Ramos (cell line): ENCODE results near the gene RANBP3.
"Not testable (repeated sequence)": the region's sequence is repeated elsewhere in the genome, so short reads cannot be mapped to it uniquely, and the experiment has no call there.

Experiments used
- in situ Hi-C: fragments of 300-500 bp; cut with MboI; formaldehyde crosslinking; loops from one replicate; pipeline ENCODE4 v1.14.3; 2022; ENCODE audit warnings: low sequenced_read_pairs; ENCODE audit not compliant: unreplicated experiment

The RANBP3 gene

DNA sequence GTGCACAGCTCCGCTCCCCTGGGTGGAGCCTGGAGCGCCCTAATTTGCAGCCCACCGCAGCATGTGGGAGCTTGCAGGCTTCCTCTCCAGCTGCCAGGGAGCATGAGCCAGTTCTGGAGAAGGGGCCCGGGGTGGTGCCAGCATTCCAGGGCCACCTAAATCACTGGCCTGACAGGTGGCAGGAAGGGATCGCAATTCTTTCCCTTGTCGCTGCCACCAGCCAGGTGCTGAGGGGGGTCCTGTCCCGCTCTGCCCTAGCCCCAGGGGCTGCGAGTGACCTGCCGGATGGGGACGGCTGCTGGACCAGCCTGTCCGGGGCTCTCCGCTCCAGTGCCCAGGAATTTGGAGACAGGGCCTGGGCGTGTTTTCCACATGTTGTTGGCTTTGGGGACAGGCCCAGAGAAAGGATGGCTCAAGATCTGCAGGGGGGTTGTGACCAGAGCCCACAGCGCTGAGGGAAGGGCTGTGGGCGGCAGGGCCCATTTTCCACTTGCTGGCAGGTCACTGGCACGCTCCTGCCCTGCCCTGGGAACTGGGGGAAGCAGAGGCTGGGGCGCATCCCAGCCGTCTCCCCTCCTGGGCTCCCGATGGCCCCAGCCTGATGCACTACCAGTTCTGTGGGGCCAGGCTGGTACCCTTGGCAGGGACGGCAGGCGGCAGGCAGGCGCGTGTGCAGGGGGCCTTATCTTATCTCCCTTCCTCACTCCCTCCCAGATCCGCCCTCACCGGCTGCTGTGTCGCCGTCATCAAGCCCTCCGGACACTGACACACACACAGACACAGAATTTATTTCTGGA lies 83.8 kb downstream of the RANBP3 start:
- in situ Hi-C loops, result loop anchor here (5.0 kb wide), 1 partner anchor 92 kb away; no protein-coding TSS in a partner anchor

DNA sequence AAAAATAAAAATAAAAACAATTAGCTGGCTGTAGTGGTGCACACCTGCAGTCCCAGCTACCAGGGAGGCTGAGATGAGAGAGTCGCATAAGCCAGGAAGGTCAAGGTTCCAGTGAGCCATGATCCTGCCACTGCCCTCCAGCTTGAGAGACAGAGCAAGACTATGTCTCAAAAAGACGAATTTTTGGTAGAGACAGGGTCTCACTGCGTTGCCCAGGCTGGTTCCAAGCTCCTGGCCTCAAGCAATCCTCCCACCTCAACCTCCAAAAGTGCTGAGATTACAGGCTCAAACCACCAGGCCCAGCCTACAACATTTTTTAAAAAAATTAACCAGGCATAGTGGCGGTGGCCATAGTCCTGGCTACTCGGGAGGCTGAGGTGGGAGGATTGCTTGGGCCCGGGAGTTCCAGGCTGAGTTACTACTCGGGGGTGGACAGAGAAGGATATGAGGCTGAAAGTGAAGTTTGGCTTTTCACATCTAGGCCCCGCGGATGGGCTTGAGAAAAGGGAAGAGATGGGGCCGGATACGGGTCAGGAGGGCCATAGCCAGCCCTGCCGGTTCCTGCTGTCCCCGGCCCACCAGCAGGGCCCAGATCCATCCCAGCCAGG lies 84.5 kb downstream of the RANBP3 start:
- in situ Hi-C loops, result loop anchor here (5.0 kb wide), 1 partner anchor 91 kb away; no protein-coding TSS in a partner anchor

DNA sequence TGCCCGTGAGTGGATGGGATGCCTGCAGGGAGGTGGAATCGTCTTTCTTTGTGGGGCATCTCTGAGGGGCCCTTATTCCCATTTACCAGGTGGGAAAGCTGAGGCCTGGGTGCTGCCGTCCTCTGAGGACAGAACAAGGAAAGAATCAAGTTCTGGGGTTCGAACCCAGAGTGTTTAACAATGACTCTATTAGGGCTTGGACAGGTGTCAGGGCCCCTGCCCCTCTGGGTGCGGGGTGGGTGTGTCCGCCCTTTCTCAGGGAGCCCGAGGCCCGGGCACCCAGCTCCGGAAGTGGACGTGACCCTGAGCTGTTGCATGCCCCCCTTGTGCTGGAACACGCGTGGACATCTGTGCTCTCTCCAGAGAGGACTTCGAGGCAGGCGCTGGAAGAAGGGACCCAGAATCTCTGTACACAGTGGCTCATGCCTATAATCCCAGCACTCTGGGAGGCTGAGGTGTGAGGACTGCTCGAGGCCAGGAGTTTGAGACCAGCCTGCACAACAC lies 85.1 kb downstream of the RANBP3 start:
- in situ Hi-C loops, result loop anchor here (5.0 kb wide), 1 partner anchor 91 kb away; no protein-coding TSS in a partner anchor

DNA sequence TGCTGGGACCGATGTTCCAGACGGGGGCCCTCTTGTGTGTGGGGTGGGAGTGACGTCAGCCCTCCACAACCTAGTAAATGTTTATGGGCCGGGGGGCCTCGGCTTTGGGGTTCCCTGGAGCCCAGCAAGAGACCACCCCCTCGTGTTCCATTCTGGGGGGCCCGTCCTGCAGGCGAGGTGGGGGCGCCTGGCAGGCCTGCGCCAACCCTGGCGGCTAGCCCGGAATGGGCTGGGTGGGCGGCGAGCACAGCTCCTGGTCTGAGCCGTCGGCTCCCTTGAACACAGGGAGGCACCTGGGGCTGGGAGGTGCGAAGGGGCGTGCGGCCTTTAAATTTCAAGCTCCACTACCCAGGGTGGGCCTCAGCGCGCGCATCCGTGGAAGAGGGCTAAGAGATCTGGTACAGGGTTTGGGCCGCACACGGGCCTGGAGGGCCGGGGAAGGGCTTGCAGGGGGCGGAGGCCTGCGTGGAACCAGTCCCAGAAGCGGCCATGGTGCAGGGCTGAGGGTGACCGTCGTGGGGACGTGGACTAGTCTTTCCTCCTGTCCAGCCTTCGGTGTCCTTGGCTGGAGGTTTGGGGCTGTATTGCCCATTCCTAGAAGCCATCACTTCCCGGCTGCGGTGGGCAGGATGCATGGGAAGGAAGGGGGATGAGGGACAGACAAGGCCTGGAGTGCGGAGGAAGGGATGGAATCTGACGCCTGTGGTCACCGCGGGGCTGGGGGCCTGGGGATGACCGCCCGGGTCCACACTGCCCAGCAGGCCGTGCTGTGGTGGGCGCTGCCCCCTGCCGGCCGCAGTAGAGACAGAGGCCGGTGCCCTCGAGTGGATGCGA lies 85.8 kb downstream of the RANBP3 start:
- in situ Hi-C loops, result loop anchor here (5.0 kb wide), 1 partner anchor 90 kb away; no protein-coding TSS in a partner anchor

DNA sequence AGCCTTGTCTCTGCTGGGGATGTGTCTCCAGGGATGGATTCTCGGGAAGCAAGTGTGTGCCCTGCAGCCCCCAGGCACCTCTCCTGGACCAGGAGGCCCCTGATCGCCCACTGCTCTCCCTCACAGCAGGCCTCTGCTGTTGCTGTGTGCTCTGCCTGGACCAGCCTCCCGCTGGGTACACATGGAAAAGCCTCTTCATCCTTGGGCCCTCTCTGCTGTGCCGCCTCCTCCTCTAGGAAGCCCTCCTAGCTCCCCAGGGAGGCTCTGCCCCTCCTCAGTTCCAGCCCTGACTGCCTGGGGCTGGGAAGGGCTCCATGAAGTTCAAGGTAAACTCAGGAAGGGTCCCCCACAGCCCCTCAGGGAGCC lies 86.4 kb downstream of the RANBP3 start:
- in situ Hi-C loops, result loop anchor here (5.0 kb wide), 1 partner anchor 89 kb away; no protein-coding TSS in a partner anchor

DNA sequence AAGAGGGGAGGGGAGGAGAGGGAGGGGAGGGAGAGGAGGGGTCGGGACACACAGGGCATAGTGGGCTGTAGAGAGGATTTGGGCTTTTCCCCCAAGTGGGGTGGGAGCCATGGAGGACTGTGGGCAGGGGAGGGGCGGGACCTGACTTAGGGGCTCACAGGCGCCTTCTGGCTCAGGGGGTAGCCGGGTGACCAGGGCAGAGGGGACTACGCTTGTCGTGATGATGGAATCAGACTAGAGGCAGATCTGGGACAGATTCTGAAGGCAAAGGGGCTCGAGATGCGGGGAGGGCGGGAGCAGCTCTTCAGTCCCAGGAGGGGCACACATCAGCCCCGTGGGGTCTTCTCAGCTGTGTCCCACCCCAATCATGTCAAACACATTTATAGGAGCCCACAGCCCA lies 87.8 kb downstream of the RANBP3 start:
- in situ Hi-C loops, result loop anchor here (5.0 kb wide), 1 partner anchor 88 kb away; no protein-coding TSS in a partner anchor

DNA sequence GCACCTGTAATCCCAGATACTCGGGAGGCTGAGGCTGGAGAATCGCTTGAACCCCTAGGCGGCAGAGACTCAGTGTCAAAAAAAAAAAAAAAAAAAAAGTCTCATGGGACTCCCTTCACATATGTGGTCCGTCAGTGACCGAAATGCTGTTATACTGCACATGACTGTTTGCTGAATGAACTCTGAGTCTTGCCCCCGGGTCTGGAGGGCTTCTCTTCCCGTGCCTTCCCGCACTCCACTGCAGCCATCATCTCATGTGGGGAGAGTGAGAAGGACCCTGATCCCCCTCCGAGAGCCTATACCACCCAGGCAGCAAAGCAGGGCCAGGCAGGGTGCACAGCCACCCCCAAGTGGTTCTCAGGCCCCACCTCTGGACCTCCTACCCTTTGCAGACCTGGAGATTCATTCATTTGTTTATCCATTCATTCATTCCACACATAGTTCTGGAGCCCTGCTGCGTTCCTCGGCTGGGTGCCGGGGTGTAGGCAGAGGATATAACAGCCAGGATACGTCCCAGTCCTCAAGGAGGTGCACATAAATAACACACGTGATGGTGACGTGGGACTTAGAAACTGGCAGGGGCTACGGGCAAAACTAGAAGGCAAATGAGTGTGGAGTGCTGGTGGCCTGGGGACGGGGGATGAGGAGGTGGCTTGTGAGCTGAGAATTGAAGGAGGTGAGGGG lies 88.5 kb downstream of the RANBP3 start:
- in situ Hi-C loops, result no loop called here

DNA sequence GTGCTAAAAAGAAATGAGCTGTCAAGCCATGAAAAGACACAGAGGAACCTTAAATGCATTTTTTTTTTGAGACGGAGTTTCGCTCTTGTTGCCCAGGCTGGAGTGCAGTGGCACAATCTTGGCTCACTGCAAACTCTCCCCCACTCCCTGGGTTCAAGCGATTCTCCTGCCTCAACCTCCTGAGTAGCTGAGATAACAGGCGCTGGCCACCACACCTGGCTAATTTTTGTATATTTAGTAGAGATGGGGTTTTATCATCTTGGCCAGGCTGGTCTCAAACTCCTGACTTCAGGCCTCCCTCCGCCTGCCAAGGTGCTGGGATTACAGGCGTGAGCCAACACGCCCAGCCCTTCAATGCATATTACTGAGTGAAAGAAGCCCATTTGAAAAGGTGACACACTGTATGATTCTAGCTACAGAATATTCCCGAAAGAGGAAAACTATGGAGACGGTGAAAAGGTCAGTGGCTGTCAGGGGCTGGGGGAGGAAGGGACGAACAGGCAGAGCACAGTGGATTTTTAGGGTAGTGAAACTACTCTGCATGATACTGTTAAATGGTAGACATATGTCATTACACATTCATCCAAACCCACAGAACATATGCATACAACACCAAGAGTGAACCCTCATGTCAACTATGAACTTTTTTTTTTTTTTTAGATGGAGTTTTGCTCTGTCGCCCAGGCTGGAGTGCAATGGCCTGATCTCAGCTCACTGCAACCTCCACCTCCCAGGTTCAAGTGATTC lies 93.7 kb downstream of the RANBP3 start:
- in situ Hi-C loops, result not testable (repeated sequence)

DNA sequence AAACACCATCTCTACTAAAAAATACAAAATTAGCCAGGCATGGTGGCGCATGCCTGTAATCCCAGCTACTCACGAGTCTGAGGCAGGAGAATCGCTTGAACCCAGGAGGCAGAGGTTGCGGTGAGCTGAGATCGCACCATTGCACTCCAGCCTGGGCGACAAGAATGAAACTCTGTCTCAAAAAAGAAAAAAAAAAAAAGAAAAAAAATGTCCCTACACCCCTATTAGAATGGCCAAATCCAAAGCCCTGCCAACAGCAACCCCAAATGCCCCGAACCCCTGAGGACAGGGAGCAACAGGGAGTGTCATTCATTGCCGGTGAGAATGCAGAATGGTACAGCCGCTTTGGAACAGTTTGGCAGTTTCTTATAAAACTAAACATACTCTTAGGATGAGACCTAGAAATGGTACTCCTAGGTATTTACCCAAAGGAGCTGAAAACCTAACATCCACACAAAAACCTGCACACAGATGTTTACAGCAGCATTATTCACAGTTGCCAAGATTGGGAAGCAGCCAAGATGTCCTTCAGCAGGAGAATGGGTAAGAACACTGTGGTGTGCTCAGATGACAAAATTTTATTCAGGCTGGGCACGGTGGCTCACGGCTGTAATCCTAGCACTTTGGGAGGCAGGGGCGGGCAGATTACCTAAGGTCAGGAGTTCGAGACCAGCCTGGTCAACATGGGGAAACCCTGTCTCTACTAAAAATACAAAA lies 94.6 kb downstream of the RANBP3 start:
- in situ Hi-C loops, result not testable (repeated sequence)

DNA sequence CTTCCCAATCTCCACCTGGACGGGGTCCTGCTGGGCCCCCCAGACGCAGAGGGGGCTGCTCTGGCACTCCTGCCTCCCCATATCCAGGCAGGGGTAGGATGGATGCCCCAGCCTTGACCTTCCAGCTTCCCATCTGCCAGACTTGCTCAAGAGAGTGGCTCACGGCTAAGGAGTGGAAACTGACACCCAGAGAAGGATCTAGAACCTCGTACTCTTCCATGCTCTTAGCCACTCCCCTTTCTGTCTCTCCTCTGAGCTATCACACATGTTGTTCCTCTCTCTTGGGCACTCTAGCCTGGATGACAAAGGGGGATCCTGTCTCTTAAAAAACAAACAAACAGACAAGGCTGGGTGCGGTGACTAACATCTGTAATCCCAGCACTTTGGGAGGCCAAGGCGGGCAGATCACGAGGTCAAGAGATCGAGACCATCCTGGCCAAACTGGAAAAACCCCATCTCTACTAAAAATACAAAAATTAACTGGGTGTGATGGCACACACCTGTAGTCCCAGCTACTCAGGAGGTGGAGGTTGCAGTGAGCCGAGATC lies 95.4 kb downstream of the RANBP3 start:
- in situ Hi-C loops, result no loop called here

DNA sequence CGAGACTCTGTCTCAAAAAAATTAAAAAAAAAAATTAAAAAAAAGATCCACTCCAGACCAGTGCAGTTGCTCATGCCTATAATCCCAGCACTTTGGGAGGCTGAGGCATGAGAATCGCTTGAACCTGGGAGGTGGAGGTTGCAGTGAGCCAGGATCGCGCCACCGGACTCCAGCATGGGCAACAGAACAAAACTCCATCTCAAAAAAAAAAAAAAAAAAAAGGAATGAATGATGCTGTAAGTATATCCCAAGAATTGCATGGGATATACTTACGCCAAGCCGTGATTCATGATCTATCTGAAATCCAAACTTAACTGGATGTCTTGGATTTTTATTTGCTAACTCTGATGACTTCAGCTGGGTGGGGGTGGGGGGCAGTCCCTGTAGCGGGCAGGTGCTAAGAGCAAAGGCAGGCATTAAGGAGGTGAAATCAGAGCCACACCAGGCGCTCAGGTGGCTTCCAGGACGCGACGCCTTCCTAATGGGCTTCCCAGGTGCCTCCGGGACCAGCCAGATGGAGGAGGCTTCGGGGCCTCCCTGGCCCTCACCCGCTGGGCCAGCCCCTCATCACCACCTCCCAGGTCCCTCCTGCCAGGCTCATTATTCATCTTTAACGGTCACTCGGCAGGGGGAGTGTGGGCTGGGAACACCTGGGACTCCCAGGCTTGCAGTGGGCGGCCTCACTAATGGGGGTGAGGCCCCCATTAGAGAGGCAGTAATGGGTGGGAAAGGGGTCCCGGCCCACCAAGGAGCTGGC lies 96.2 kb downstream of the RANBP3 start:
- in situ Hi-C loops, result no loop called here

DNA sequence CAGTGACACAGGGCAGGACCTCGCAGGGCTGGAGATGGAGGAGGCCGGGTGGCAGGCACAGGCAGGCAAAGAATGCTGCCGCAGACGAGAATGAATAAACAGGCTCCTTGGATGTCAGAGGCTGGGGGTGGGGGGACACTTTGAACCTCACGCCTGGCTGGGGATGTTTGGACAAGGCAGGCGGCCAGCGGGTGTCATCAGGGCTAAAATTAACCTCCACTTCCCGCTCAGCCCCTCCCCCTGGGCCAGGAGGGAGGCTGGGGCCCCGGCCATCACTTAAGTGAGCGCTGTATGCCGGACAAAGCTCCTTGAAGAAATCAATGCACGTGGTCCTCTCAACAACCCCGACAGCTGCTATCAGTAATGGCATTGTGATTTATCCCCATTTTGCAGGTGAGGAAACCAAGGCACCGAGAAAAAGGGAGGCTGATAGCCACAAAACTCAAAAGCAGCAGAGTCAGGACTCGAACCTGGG lies 97.3 kb downstream of the RANBP3 start:
- in situ Hi-C loops, result no loop called here

DNA sequence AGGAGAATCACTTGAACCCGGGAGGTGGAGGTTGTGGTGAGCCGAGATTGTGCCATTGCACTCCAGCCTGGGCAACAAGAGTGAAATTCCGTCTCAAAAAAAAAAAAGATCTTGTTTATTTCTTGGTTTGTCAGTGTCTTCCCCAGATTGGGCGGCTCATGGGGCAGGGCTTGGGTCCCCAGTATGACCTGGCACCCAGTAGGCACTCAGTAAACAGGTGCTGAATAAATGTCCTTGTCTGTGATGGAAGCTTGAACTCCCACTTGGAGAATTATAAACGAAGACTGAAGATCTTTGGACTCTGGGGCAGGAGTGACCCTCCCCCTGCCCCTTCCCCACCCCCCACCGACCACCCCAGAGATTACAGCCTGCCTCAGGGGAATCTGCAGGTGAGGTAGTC lies 97.7 kb downstream of the RANBP3 start:
- in situ Hi-C loops, result no loop called here

DNA sequence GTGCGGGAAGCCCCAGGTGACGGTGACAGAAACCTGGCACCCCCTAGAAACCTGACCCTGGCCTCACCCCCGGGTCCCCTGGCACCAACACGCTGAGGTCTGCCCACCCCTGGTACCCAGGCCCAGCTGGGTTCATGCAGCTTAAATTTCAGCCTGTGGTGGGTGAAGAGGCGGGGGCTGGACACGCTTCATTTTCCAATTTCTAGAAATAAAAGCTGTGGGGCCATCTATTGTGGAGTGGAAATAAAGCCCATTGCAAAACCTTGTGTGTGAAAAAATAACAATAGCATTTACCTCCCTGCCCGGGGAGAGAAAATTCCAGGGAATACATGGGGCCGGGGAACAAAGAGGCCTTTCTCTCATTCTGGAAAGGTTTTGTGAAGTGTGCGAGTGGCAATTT lies 100.1 kb downstream of the RANBP3 start:
- in situ Hi-C loops, result no loop called here

DNA sequence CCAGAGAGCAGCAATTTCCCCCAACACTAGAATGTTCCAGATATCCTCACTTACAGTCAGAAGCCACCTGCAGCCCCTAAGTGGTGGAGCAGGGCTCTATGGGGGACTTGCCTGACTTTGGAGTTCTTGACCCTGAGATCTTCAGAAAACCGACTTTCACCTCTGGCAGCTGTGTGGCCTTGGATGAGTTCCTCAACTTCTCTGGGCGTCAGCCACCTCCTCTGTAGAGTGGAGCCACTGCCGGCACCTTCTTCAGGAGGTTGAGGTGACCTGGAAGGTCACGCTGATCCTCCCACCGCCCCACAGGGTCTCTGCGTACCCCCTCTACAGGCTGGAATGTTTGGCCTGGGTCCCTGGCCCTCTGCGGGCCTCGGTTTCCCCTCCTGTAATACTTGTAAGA lies 100.5 kb downstream of the RANBP3 start:
- in situ Hi-C loops, result no loop called here

DNA sequence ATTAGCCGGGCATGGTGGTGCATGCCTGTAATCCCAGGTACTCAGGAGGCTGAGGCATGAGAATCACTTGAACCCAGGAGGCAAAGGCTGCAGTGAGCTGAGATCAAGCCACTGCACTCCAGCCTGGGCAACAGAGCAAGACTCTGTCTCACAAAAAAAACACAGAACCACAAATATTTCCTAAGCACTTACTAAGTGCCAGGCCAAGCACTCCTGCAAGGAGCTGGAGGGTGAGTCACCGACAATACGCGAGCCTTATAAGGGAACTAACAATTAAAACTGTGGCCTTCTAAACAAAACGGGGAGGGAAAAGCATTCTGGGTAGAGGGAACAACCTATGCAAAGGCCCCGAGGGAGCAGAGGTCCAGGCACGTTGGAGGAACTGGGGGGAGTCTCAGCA lies 103.4 kb downstream of the RANBP3 start:
- in situ Hi-C loops, result not testable (repeated sequence)

DNA sequence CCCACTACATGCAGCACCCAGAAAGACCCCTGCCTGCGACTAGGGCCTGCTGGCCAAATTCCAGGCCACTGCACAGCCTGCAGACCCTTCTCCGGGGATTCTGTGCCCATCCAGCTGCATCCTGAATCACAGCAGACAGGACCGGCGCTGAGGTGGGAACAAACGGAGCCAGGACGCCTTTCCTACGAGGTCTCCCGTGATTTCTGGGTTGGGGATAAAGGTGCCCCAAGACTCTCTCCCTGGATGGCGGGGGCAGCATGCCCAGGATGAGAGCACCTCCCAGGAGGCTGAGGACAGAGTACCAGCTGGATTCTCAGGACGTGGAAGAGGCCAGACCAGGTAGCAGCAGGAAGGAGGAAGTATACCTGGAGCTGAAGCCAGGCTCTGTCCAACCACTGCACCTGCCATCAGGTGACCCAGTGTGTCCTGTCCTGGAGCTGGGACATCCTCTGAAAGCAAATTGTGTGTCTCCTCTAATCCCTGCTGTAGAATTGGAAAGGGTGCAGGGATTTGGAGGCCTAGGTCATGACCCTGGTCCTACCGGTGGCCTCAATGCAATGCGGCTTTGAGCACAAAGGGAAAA lies 104.2 kb downstream of the RANBP3 start:
- in situ Hi-C loops, result no loop called here
